A549 (cell line): ENCODE data around the gene VDR. TPM values are rescaled to one million over a fixed set of nuclear protein-coding genes. Genes with fewer than 3 reads are reported as not detected.
A peak's percentile ranks its signal among the peaks of the same experiment; 100 is the strongest.

ENCODE experiments used
- ATAC-seq, 2 experiments: fragments of 200-7000 bp in 1 of 2; fragments of >200 bp in 1 of 2; cut with Nextera tagmentation in 1 of 2; cut with Tn5 transposase in 1 of 2; 3 replicates each; pipeline versions ENCODE4 v1.8.0 to v1.9.1; 2018 to 2020; ENCODE audit warnings: mild to moderate bottlenecking in 1 of 2, moderate library complexity in 1 of 2
- CTCF ChIA-PET: fragments of 300-600 bp; sonication (Branson Sonifier 250); formaldehyde crosslinking; extraction: SDS; loops from one replicate; lab custom pipeline; 2021; ENCODE audit warnings: antibody characterized with exemption, inconsistent platforms; lab: Yijun Ruan, JAX
- POLR2A ChIA-PET: fragments of 350-600 bp; formaldehyde crosslinking; extraction: SDS; loops from one replicate; lab custom pipeline; 2021; ENCODE audit warnings: antibody characterized with exemption, inconsistent platforms; lab: Yijun Ruan, JAX
- DNase-seq, 2 experiments: peaks; one replicate each; pipeline versions ENCODE4 v3.0.0 to v3.0.0-alpha.2; 2011 to 2016; ENCODE audit warnings: low read depth in 1 of 2, low spot score in 1 of 2
- FAIRE-seq: peaks from 2 replicates; lab custom pipeline; 2011; peaks lifted over from hg19 to GRCh38; lab: Jason Lieb, UNC
- H3K27ac ChIP-seq, 2 experiments: fragments of >200 bp; sonication (Bioruptor Twin); formaldehyde crosslinking; 3 replicates each; pipeline ENCODE4 v1.5.1; 2016 to 2017
- H3K4me1 ChIP-seq: fragments of >200 bp; sonication (Bioruptor Twin); formaldehyde crosslinking; 3 replicates; pipeline ENCODE4 v1.6.1; 2016
- H3K4me2 ChIP-seq: fragments of >200 bp; sonication (Bioruptor Twin); formaldehyde crosslinking; 3 replicates; pipeline ENCODE4 v1.6.1; 2016
- H3K4me3 ChIP-seq: fragments of >200 bp; sonication (Bioruptor Twin); formaldehyde crosslinking; 3 replicates; pipeline ENCODE4 v1.5.1; 2016
- H3K9me3 ChIP-seq: fragments of >200 bp; sonication (Bioruptor Twin); formaldehyde crosslinking; 3 replicates; pipeline ENCODE4 v1.6.1; 2016
- CHD4 ChIP-seq: fragments of 200-600 bp; sonication (generic); IDR thresholded peaks from 2 replicates; pipeline ENCODE4 v1.6.1; 2016; ENCODE audit warnings: antibody characterized with exemption, mild to moderate bottlenecking, borderline replicate concordance
- CTCF ChIP-seq: fragments of >200 bp; sonication (Bioruptor Twin); formaldehyde crosslinking; IDR thresholded peaks from 3 replicates; pipeline ENCODE4 v1.5.1; 2016
- E2F6 ChIP-seq: IDR thresholded peaks from 2 replicates; pipeline ENCODE4 v1.6.1; 2012; ENCODE audit warnings: low read depth, borderline replicate concordance
- EHF ChIP-seq: fragments of 250-450 bp; sonication (Bioruptor Pico); IDR thresholded peaks from 2 replicates; pipeline ENCODE4 v1.5.0; 2020; ENCODE audit warnings: mild to moderate bottlenecking
- EHMT2 ChIP-seq: fragments of 200-600 bp; sonication (generic); IDR thresholded peaks from 2 replicates; pipeline ENCODE4 v1.6.1; 2016; ENCODE audit warnings: antibody characterized with exemption, low read depth, mild to moderate bottlenecking, moderate library complexity
- EP300 ChIP-seq, 2 experiments: fragments of >200 bp; sonication (Bioruptor Twin); formaldehyde crosslinking; IDR thresholded peaks; 2 replicates in 1 of 2; 3 replicates in 1 of 2; pipeline ENCODE4 v1.6.1; 2016 to 2017
- FOSB ChIP-seq: fragments of 250-450 bp; sonication (Bioruptor Pico); IDR thresholded peaks from 2 replicates; pipeline ENCODE4 v1.5.0; 2020; ENCODE audit warnings: mild to moderate bottlenecking, moderate library complexity
- HDAC2 ChIP-seq: fragments of 200-600 bp; sonication (generic); IDR thresholded peaks from 2 replicates; pipeline ENCODE4 v1.6.1; 2016
- JUNB ChIP-seq: fragments of >200 bp; sonication (Bioruptor Twin); formaldehyde crosslinking; IDR thresholded peaks from 2 replicates; pipeline ENCODE4 v1.6.1; 2016
- KDM5A ChIP-seq: fragments of 200-600 bp; sonication (generic); IDR thresholded peaks from 2 replicates; pipeline ENCODE4 v1.6.1; 2016; ENCODE audit warnings: antibody characterized with exemption, mild to moderate bottlenecking
- PBX3 ChIP-seq: IDR thresholded peaks from 2 replicates; pipeline ENCODE4 v1.6.1; 2012
- RAD21 ChIP-seq, 2 experiments: fragments of >200 bp in 1 of 2; sonication (Bioruptor Twin) in 1 of 2; formaldehyde crosslinking in 1 of 2; IDR thresholded peaks in 1 of 2; conservative IDR thresholded peaks in 1 of 2; 2 replicates in 1 of 2; 3 replicates in 1 of 2; pipeline ENCODE4 v1.6.1; 2012 to 2018; ENCODE audit warnings: inconsistent platforms in 1 of 2
- RCOR1 ChIP-seq: fragments of 150-350 bp; IDR thresholded peaks from 2 replicates; pipeline ENCODE4 v1.6.1; 2014; ENCODE audit warnings: antibody characterized with exemption, low read length, low read depth
- REST ChIP-seq: fragments of 200-600 bp; sonication (generic); IDR thresholded peaks from 2 replicates; pipeline ENCODE4 v1.6.1; 2016; ENCODE audit warnings: antibody characterized with exemption, mild to moderate bottlenecking, moderate library complexity
- SMC3 ChIP-seq: fragments of >200 bp; sonication (Bioruptor Twin); formaldehyde crosslinking; IDR thresholded peaks from 3 replicates; pipeline ENCODE4 v1.6.1; 2018; ENCODE audit warnings: inconsistent platforms
- SREBF2 ChIP-seq: fragments of 450-650 bp; IDR thresholded peaks from 2 replicates; pipeline ENCODE4 v1.6.1; 2014; ENCODE audit warnings: mild to moderate bottlenecking, moderate library complexity
- ZFP36 ChIP-seq: fragments of 450-650 bp; IDR thresholded peaks from 2 replicates; pipeline ENCODE4 v1.6.1; 2014; ENCODE audit warnings: borderline replicate concordance; ENCODE audit not compliant: partially characterized antibody
- ZNF302 ChIP-seq: fragments of 250-450 bp; sonication (Bioruptor Pico); IDR thresholded peaks from 2 replicates; pipeline ENCODE4 v1.9.0; 2021; ENCODE audit warnings: inconsistent platforms, mild to moderate bottlenecking, moderate library complexity
- WGBS: methylation state at CpG from one replicate; pipeline ENCODE4 v1.1.6; 2017; ENCODE audit errors: missing lambda C conversion rate; 5-methylcytosine and 5-hydroxymethylcytosine counted together
- polyA plus RNA-seq, 4 experiments: library from polyadenylated mRNA; depleted of rRNA in 3 of 4; stranded (reverse); fragments of >200 nt; fragmentation: RNase III in 1 of 4; extraction: RNeasy Plus Mini Kit Qiagen cat#74134 plus additional on column Dnase treatment in 1 of 4; gene quantifications; 2 replicates in 3 of 4; 3 replicates in 1 of 4; pipeline ENCODE4 v1.2.3, GENCODE V29; 2011 to 2017
- TF ChIP-seq, protein P1 (sequence below): fragments of >200 bp; sonication (Bioruptor Twin); formaldehyde crosslinking; IDR thresholded peaks from 2 replicates; pipeline ENCODE4 v1.6.1; 2016
- TF ChIP-seq, protein P2 (sequence below): IDR thresholded peaks from 2 replicates; pipeline ENCODE4 v1.6.1; 2012
- TF ChIP-seq, protein P3 (sequence below): fragments of 450-650 bp; IDR thresholded peaks from 2 replicates; pipeline ENCODE4 v1.6.1; 2014; ENCODE audit warnings: antibody characterized with exemption

Gene VDR
- polyA plus RNA-seq, 2 of the 4 experiments (the other 2 are of a cell fraction), result 1.9 to 2.1 TPM

GRCh38 chr12:47838286-47838931, 66.4 kb downstream of the VDR start (continued):
- TF ChIP-seq PBX3, result no peak

DNA sequence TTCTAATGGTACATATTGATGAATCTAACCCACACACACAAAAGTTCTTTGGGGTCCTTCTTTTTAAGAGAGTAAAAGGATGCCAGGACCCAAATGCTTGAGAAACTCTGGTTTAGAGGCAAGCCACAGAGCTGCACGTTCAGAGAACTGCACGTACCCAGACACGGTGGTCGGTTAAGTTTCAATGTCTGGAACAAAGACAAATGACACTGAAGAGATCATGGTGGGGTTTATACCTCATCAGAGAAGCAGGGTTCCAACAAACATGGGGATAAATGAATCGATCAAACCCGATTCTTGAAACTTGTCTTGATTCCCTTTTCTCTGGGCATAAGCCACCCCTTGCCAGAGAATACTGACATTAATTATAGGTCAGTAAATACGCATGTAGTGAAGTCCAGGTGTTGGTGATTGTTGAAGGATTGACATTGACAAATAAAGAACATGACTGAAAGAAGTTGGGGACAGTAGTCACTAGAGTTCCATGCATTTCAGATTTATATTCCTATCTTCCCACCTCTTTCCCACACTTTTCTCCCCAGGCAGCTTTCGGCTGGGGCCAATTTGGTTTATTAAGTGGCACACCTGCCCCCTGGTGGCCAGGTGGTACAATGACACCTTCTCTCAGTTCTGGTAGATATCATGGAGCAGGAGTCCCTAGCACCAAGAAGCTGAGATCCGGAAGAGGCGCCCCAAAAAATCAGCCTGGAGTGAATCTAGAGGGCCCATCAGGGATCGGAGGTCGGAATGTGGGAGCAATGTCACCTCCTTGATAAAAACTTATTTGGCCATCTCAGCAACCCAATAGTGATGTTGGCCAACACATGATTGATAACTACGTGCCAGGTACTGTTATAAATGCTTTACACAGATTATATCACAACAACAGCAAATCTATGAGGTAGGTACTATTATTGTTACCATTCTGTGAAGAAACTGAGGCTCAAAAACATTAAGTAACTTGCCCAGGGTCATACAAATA, 67.3 kb downstream of the VDR start:
- no peak for FAIRE-seq
- H3K9me3 ChIP-seq, result no peaks in the 10 kb centered on the region
- peak; percentile 51 to 83; a peak in 5 of 6 replicates for ATAC-seq
- WGBS, result 43% methylated on average over 13 of the region's 13 CpGs
- no peak overlapping the region for H3K4me3 ChIP-seq
- peak; percentile 82 to 89 for DNase-seq
- ChIA-PET CTCF (interaction anchor here (0.5 to 31.0 kb wide), 35 partner anchors 10 to 343 kb away, joined by 3 to 1532 read pairs (median 8); partner anchors contain the start of genes ENDOU, HDAC7, RAPGEF3 and RPAP3), POLR2A (interaction anchor here (0.6 to 2.3 kb wide), 6 partner anchors 10 to 131 kb away, joined by 3 to 20 read pairs (median 4); partner anchors contain the start of genes HDAC7, RPAP3 and VDR)
- 0 out of 3 replicates have a peak, but pooled peaks cover 3% of the 10 kb centered on the region for H3K4me1 ChIP-seq
- no peak overlapping the region for H3K4me2 ChIP-seq
- TF ChIP-seq RCOR1 (no peak), CTCF (peak; percentile 91), SMC3 (peak; percentile 96), EHF (no peak), RAD21 (conservative IDR thresholded peaks at IDR 0.05 in 1 of 2, IDR thresholded peaks at IDR 0.05 in 1 of 2) (peak; percentile 94 to 96)
- TF ChIP-seq, protein P1, sequence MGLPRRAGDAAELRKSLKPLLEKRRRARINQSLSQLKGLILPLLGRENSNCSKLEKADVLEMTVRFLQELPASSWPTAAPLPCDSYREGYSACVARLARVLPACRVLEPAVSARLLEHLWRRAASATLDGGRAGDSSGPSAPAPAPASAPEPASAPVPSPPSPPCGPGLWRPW, result no peak
- TF ChIP-seq, protein P2, sequence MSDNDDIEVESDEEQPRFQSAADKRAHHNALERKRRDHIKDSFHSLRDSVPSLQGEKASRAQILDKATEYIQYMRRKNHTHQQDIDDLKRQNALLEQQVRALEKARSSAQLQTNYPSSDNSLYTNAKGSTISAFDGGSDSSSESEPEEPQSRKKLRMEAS, result peak; percentile 19; the same call in 1 of the 2 replicates
- H3K27ac ChIP-seq, result no peak overlapping the region; a peak in 1 of 6 replicates

GRCh38 chr12:47835831-47836155, 69.0 kb downstream of the VDR start:
- POLR2A ChIA-PET, result interaction anchor here (0.9 to 1.0 kb wide), 2 partner anchors 15 to 34 kb away, joined by 3 to 4 read pairs; no protein-coding TSS in a partner anchor
- no peak for TF ChIP-seq HDAC2
- TF ChIP-seq ZNF302 (CRISPR knock-in tag), result no peak
- no peak for TF ChIP-seq EP300 (IDR thresholded peaks at IDR 0.05)
- TF ChIP-seq E2F6, result no peak
- TF ChIP-seq KDM5A, result no peak
- no peak for TF ChIP-seq JUNB
- TF ChIP-seq SREBF2, result no peak
- no peak for TF ChIP-seq FOSB
- no peak for TF ChIP-seq ZFP36
- no peak for TF ChIP-seq CHD4
- no peak for TF ChIP-seq RAD21 (conservative IDR thresholded peaks at IDR 0.05 in 1 of 2, IDR thresholded peaks at IDR 0.05 in 1 of 2)
- TF ChIP-seq, protein P3, sequence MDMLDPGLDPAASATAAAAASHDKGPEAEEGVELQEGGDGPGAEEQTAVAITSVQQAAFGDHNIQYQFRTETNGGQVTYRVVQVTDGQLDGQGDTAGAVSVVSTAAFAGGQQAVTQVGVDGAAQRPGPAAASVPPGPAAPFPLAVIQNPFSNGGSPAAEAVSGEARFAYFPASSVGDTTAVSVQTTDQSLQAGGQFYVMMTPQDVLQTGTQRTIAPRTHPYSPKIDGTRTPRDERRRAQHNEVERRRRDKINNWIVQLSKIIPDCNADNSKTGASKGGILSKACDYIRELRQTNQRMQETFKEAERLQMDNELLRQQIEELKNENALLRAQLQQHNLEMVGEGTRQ, result no peak
- TF ChIP-seq PBX3, result no peak
- no peak for TF ChIP-seq EHMT2
- TF ChIP-seq REST, result no peak
- TF ChIP-seq, all 56 proteins: peak for 0
- ATAC-seq, result no peak
- 92% methylated on average over 3 of the region's 3 CpGs for WGBS
- no peaks in the 10 kb centered on the region for H3K9me3 ChIP-seq
- no peak overlapping the region; a peak in 1 of 6 replicates for H3K27ac ChIP-seq
- H3K4me3 ChIP-seq, result no peak overlapping the region
- FAIRE-seq, result no peak
- no peak overlapping the region for H3K4me2 ChIP-seq
- CTCF ChIA-PET, result interaction anchor here (0.6 to 31.0 kb wide), 9 partner anchors 8 to 128 kb away, joined by 3 to 1532 read pairs (median 111); partner anchors contain the start of genes HDAC7, RPAP3, SLC48A1 and TMEM106C
- no peak for DNase-seq
- 0 out of 3 replicates have a peak, but pooled peaks cover 3% of the 10 kb centered on the region for H3K4me1 ChIP-seq
